Activated CD4-positive, alpha-beta T cell treated with anti-CD3 and anti-CD28 coated beads, Interleukin-2, Interleukin-4, amounts not matched to agents 100 ng/mL and 50 ng/mL, durations not matched to agents 16 hours and 8 hours (primary cell): ENCODE measurements around the gene S100A14.
"Not testable (repeated sequence)": the region's sequence is repeated elsewhere in the genome, so short reads cannot be mapped to it uniquely, and the experiment has no call there.

ENCODE experiments used
- DNase-seq: peaks from one replicate; pipeline ENCODE4 v3.0.0-alpha.2; 2020; ENCODE audit warnings: low spot score

S100A14 gene

GRCh38 chr1:153614906-153615305, 1.2 kb downstream of the S100A14 start:
- DNase-seq, result no peak

- no peak for DNase-seq
Observed at GRCh38 chr1:153614189-153614900, 1.8 kb downstream of the S100A14 start.

GRCh38 chr1:153613406-153613805, 2.7 kb downstream of the S100A14 start:
- no peak for DNase-seq

GRCh38 chr1:153612755-153613331, 3.3 kb downstream of the S100A14 start, which contains the start of gene S100A16:
TSS of gene S100A16 (minus strand) at chr1:153613137. CDS start at chr1:153608151, 4,986 bp downstream.
- DNase-seq, result no peak

GRCh38 chr1:153612111-153612754, 3.9 kb downstream of the S100A14 start:
- DNase-seq, result no peak

GRCh38 chr1:153611356-153611755, 4.8 kb downstream of the S100A14 start:
- DNase-seq, result no peak

GRCh38 chr1:153610811-153611301, 5.3 kb downstream of the S100A14 start:
- DNase-seq, result no peak

GRCh38 chr1:153610334-153610733, 5.8 kb downstream of the S100A14 start:
- no peak for DNase-seq

- DNase-seq, result no peak
Observed at GRCh38 chr1:153609585-153609907, 6.6 kb downstream of the S100A14 start.

- DNase-seq, result no peak
Observed at GRCh38 chr1:153608742-153609584, 7.2 kb downstream of the S100A14 start.

GRCh38 chr1:153608089-153608682, 7.9 kb downstream of the S100A14 start:
- DNase-seq, result no peak

- no peak for DNase-seq
Observed at GRCh38 chr1:153607381-153607780, 8.7 kb downstream of the S100A14 start.

GRCh38 chr1:153606194-153606593, 9.9 kb downstream of the S100A14 start:
- no peak for DNase-seq

GRCh38 chr1:153602749-153603148, 13.4 kb downstream of the S100A14 start:
- no peak for DNase-seq

- no peak for DNase-seq
Observed at GRCh38 chr1:153599847-153600246, 16.3 kb downstream of the S100A14 start.

GRCh38 chr1:153598309-153599172, 17.6 kb downstream of the S100A14 start:
- DNase-seq, result peak; percentile 19

GRCh38 chr1:153597206-153597605, 18.9 kb downstream of the S100A14 start:
- DNase-seq, result peak; percentile 24

- DNase-seq, result no peak
Observed at GRCh38 chr1:153592748-153593147, 23.4 kb downstream of the S100A14 start.

- DNase-seq, result no peak
Observed at GRCh38 chr1:153588482-153588881, 27.6 kb downstream of the S100A14 start.

- not testable (repeated sequence) for DNase-seq
Observed at GRCh38 chr1:153588033-153588432, 28.1 kb downstream of the S100A14 start.

GRCh38 chr1:153587314-153587713, 28.8 kb downstream of the S100A14 start:
- no peak for DNase-seq
